HEK293 (cell line): ENCODE results near the gene TAS2R40.

Experiments used
- CTCF ChIA-PET: fragments of 350-600 bp; formaldehyde crosslinking; extraction: SDS; loops from one replicate; lab custom pipeline; 2021; ENCODE audit warnings: antibody characterized with exemption; lab: Yijun Ruan, JAX
- POLR2A ChIA-PET: fragments of 300-600 bp; formaldehyde crosslinking; extraction: SDS; loops from one replicate; lab custom pipeline; 2020; ENCODE audit warnings: antibody characterized with exemption, inconsistent platforms; lab: Yijun Ruan, JAX
- H3K27ac ChIP-seq: fragments of 200-500 bp; sonication (Bioruptor generic); 2 replicates; pipeline ENCODE4 v1.5.1; 2014; ENCODE audit warnings: low read depth, low read length, control low read depth, inconsistent platforms; ENCODE audit errors: extremely low read depth
- H3K36me3 ChIP-seq, 2 experiments: fragments of 200-500 bp in 1 of 2; sonication (Bioruptor generic) in 1 of 2; 1 replicate in 1 of 2; 2 replicates in 1 of 2; pipeline ENCODE4 v1.5.1; 2014 to 2017; ENCODE audit warnings: inconsistent platforms in 2 of 2, low read length in 2 of 2; ENCODE audit not compliant: control insufficient read depth in 2 of 2, insufficient read depth in 1 of 2
- H3K4me1 ChIP-seq: fragments of 200-500 bp; sonication (Bioruptor generic); 2 replicates; pipeline ENCODE4 v1.5.1; 2014; ENCODE audit warnings: mild to moderate bottlenecking, low read length, inconsistent platforms; ENCODE audit not compliant: control insufficient read depth, insufficient read depth
- H3K4me3 ChIP-seq: 2 replicates; pipeline ENCODE4 v1.5.1; 2011; ENCODE audit warnings: low read depth, mild to moderate bottlenecking, control low read depth, low read length, moderate library complexity
- H3K9me3 ChIP-seq: fragments of 200-500 bp; sonication (Bioruptor generic); 2 replicates; pipeline ENCODE4 v1.5.1; 2014; ENCODE audit warnings: low read depth, low read length, inconsistent platforms; ENCODE audit not compliant: control insufficient read depth, insufficient read depth
- GFI1B ChIP-seq: fragments of 450-650 bp; formaldehyde crosslinking; IDR thresholded peaks from 2 replicates; pipeline ENCODE4 v1.5.1; 2016; ENCODE audit warnings: missing biosample characterization, missing genetic modification characterization
- IKZF3 ChIP-seq: fragments of 450-650 bp; IDR thresholded peaks from 2 replicates; pipeline ENCODE4 v1.5.0; 2018; ENCODE audit warnings: missing biosample characterization, mild to moderate bottlenecking, missing genetic modification characterization, moderate library complexity
- KLF9 ChIP-seq: fragments of 450-650 bp; formaldehyde crosslinking; IDR thresholded peaks from 2 replicates; pipeline ENCODE4 v1.5.1; 2016; ENCODE audit warnings: missing biosample characterization, missing genetic modification characterization, low read depth
- MEIS1 ChIP-seq: sonication (generic); formaldehyde crosslinking; IDR thresholded peaks from 2 replicates; pipeline ENCODE4 v1.8.1; 2022; ENCODE audit warnings: missing genetic modification reagents, mild to moderate bottlenecking, borderline replicate concordance
- OVOL3 ChIP-seq: fragments of 450-650 bp; formaldehyde crosslinking; IDR thresholded peaks from 2 replicates; pipeline ENCODE4 v1.5.1; 2016; ENCODE audit warnings: missing biosample characterization, missing genetic modification characterization
- SP2 ChIP-seq: fragments of 450-650 bp; formaldehyde crosslinking; IDR thresholded peaks from 2 replicates; pipeline ENCODE4 v1.5.1; 2016; ENCODE audit warnings: missing biosample characterization, missing genetic modification characterization
- ZFP41 ChIP-seq: fragments of 450-650 bp; formaldehyde crosslinking; IDR thresholded peaks from 2 replicates; pipeline ENCODE4 v1.5.1; 2016; ENCODE audit warnings: missing biosample characterization, missing genetic modification characterization, borderline replicate concordance
- ZNF114 ChIP-seq: fragments of 450-650 bp; formaldehyde crosslinking; IDR thresholded peaks from 2 replicates; pipeline ENCODE4 v1.5.0; 2017; ENCODE audit warnings: missing biosample characterization, missing genetic modification characterization
- ZNF133 ChIP-seq: fragments of 450-650 bp; formaldehyde crosslinking; IDR thresholded peaks from 2 replicates; pipeline ENCODE4 v1.5.1; 2016; ENCODE audit warnings: missing biosample characterization, missing genetic modification characterization
- ZNF16 ChIP-seq: fragments of 450-650 bp; formaldehyde crosslinking; IDR thresholded peaks from 2 replicates; pipeline ENCODE4 v1.5.1; 2016; ENCODE audit warnings: low read depth, missing biosample characterization, missing genetic modification characterization
- ZNF214 ChIP-seq: fragments of 450-650 bp; formaldehyde crosslinking; IDR thresholded peaks from 2 replicates; pipeline ENCODE4 v1.5.1; 2017; ENCODE audit warnings: missing biosample characterization, mild to moderate bottlenecking, missing genetic modification characterization, borderline replicate concordance
- ZNF248 ChIP-seq: fragments of 450-650 bp; formaldehyde crosslinking; IDR thresholded peaks from 2 replicates; pipeline ENCODE4 v1.5.1; 2017; ENCODE audit warnings: missing biosample characterization, missing genetic modification characterization
- ZNF324 ChIP-seq: fragments of 450-650 bp; formaldehyde crosslinking; IDR thresholded peaks from 2 replicates; pipeline ENCODE4 v1.5.1; 2016; ENCODE audit warnings: missing biosample characterization, missing genetic modification characterization
- ZNF335 ChIP-seq: fragments of 450-650 bp; formaldehyde crosslinking; conservative IDR thresholded peaks from 2 replicates; pipeline ENCODE4 v1.5.1; 2016; ENCODE audit warnings: missing biosample characterization, missing genetic modification characterization
- ZNF354C ChIP-seq: fragments of 450-650 bp; formaldehyde crosslinking; IDR thresholded peaks from 2 replicates; pipeline ENCODE4 v1.5.1; 2016; ENCODE audit warnings: missing biosample characterization, missing genetic modification characterization, low read depth, borderline replicate concordance
- ZNF37A ChIP-seq: fragments of 450-650 bp; IDR thresholded peaks from 2 replicates; pipeline ENCODE4 v1.5.1; 2018; ENCODE audit warnings: missing biosample characterization, missing genetic modification characterization
- ZNF48 ChIP-seq: fragments of 450-650 bp; formaldehyde crosslinking; IDR thresholded peaks from 2 replicates; pipeline ENCODE4 v1.5.1; 2016; ENCODE audit warnings: missing biosample characterization, missing genetic modification characterization
- ZNF571 ChIP-seq: fragments of 450-650 bp; formaldehyde crosslinking; IDR thresholded peaks from 2 replicates; pipeline ENCODE4 v1.5.0; 2017; ENCODE audit warnings: missing biosample characterization, missing genetic modification characterization
- ZNF664 ChIP-seq: fragments of 450-650 bp; formaldehyde crosslinking; IDR thresholded peaks from 2 replicates; pipeline ENCODE4 v1.5.1; 2016; ENCODE audit warnings: missing biosample characterization, missing genetic modification characterization
- ZNF830 ChIP-seq: fragments of 450-650 bp; IDR thresholded peaks from 2 replicates; pipeline ENCODE4 v1.5.0; 2018; ENCODE audit warnings: missing biosample characterization, missing genetic modification characterization, low read depth, mild to moderate bottlenecking, moderate library complexity
- ZNF843 ChIP-seq: fragments of 450-650 bp; formaldehyde crosslinking; IDR thresholded peaks from 2 replicates; pipeline ENCODE4 v1.5.1; 2016; ENCODE audit warnings: missing biosample characterization, missing genetic modification characterization
- TF ChIP-seq, protein P1 (sequence below): fragments of 450-650 bp; formaldehyde crosslinking; IDR thresholded peaks from 2 replicates; pipeline ENCODE4 v1.5.1; 2016; ENCODE audit warnings: missing biosample characterization, missing genetic modification characterization
- TF ChIP-seq, protein P2 (sequence below): IDR thresholded peaks from 2 replicates; pipeline ENCODE4 v1.6.1; 2011; ENCODE audit warnings: mild to moderate bottlenecking, low read depth, low read length, borderline replicate concordance

The TAS2R40 gene

DNA sequence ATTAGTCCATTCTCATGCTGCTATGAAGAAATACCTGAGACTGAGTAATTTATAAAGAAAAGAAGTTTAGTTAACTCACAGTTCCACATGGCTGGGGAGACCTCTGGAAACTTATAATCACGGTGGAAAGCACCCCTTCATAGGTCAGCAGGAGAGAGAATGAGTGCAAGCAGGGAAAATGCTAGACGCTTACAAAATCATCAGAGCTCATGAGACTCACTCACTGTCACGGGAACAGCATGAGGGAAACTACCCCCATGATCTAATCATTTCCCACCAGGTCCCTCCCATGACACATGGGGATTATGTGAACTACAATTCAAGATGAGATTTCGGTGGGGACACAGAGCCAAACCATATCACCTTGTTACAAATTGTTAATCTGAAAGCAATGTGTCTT is 22.8 kb upstream of the TAS2R40 start:
- H3K27ac ChIP-seq, result no peak overlapping the region
- ChIA-PET POLR2A (no interaction called here), CTCF (no interaction called here)
- no peaks in the 10 kb centered on the region for H3K4me1 ChIP-seq
- no peaks in the 10 kb centered on the region for H3K36me3 ChIP-seq
- no peaks in the 10 kb centered on the region for H3K9me3 ChIP-seq
- no peak for TF ChIP-seq ZNF16
- TF ChIP-seq ZNF843 (tag by site-specific recombination), result no peak
- H3K4me3 ChIP-seq, result no peak overlapping the region

DNA sequence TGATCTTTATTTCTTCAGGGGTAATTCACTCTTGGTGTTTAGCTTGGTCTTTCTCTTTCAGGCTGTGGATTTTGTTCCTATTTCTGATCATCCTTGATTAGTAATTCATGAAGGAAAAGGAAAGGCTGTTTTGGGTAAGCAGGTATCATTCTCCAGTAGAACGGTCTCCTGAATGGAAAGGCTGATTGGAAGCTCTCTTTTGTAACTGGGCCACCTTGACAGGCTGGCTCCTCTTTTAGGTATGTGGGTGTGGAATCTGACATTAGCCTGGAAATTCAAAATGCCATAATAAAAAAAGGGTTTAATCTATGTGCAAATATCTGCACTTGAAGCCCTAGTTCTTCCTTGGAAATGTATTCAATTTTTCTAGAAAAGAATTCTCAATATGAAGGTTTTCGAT is 19.7 kb upstream of the TAS2R40 start:
- Histone ChIP-seq H3K9me3 (no peaks in the 10 kb centered on the region), H3K4me1 (no peaks in the 10 kb centered on the region), H3K4me3 (no peak overlapping the region)
- CTCF ChIA-PET, result interaction anchor here (0.5 to 2.3 kb wide), 3 partner anchors 13 to 845 kb away, joined by 4 to 22 read pairs (median 5); no protein-coding TSS in a partner anchor
- TF ChIP-seq ZNF248 (tag by site-specific recombination) (no peak), ZNF133 (tag by site-specific recombination) (no peak), ZNF114 (tag by site-specific recombination) (no peak), ZNF571 (tag by site-specific recombination) (no peak), ZNF37A (tag by site-specific recombination) (no peak), IKZF3 (tag by site-specific recombination) (no peak), ZNF324 (tag by site-specific recombination) (no peak), ZNF48 (tag by site-specific recombination) (no peak)
- TF ChIP-seq, protein P1, sequence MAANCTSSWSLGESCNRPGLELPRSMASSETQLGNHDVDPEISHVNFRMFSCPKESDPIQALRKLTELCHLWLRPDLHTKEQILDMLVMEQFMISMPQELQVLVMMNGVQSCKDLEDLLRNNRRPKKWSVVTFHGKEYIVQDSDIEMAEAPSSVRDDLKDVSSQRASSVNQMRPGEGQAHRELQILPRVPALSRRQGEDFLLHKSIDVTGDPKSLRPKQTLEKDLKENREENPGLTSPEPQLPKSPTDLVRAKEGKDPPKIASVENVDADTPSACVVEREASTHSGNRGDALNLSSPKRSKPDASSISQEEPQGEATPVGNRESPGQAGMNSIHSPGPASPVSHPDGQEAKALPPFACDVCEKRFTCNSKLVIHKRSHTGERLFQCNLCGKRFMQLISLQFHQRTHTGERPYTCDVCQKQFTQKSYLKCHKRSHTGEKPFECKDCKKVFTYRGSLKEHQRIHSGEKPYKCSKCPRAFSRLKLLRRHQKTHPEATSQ (tag by site-specific recombination), result no peak
- TF ChIP-seq, all 188 proteins: peak for 0
- POLR2A ChIA-PET, result no interaction called here
- H3K36me3 ChIP-seq, result no peaks in the 10 kb centered on the region
- no peak overlapping the region for H3K27ac ChIP-seq

DNA sequence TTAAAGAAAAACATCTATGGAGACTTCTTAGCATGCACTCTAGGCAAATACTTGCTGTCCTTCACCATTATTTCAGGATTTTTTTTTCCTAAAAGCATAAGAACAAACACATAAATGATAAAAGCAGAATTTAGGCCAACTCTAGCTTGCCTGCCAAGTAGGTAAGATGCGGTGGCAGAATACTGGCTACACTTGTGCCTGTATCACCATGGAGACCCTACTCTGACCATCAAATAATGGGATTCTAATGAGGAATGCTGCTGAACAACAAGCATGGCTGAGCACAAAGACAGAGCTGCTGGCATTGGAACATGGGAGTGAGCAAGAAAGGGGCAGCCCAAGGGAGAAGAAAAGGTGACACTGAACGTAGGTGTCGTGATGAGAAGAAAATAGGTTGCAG is 18.5 kb upstream of the TAS2R40 start:
- CTCF ChIA-PET, result interaction anchor here (0.6 to 2.3 kb wide), 6 partner anchors 12 to 389 kb away, joined by 3 to 22 read pairs (median 4); no protein-coding TSS in a partner anchor
- Histone ChIP-seq H3K4me3 (no peak overlapping the region), H3K9me3 (no peaks in the 10 kb centered on the region), H3K4me1 (no peaks in the 10 kb centered on the region), H3K27ac (no peak overlapping the region), H3K36me3 (no peaks in the 10 kb centered on the region)
- POLR2A ChIA-PET, result no interaction called here
- TF ChIP-seq ZNF843 (tag by site-specific recombination), result no peak

DNA sequence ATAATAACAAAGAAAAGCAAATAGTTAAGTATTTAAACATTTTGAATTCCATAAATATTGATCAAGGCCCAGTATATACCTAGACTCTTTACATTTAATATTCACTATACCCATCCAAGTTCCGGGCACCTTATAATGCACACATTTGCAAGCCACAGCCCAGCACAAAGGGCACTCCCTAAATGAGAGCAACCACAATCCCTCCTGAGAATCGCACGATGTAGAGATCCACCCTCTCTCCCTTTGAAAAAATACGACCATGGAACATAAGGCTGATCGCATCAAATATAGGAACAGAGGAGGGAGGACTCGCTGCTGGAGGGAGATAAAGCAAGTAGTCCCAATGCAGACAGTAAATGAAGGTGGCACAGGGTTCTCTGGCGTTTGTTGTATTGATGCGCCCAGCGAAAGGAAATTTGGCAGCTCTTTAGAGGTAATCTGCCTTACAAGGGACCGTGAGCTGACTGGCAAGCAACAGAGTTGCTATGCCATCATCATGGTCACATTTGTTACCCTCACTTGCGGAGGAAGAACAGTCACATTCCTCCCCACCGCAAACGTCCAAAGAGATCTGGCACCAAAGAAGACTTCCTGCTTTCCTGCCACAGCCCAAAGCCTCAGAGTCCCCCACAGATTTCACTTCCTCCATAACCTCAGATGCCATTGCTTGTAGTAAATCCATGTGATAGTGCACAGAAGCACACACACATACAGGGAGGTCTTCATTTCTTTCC is 16.1 kb upstream of the TAS2R40 start:
- no peak overlapping the region for H3K4me3 ChIP-seq
- no peaks in the 10 kb centered on the region for H3K36me3 ChIP-seq
- no peak overlapping the region for H3K27ac ChIP-seq
- H3K4me1 ChIP-seq, result no peaks in the 10 kb centered on the region
- no peak for TF ChIP-seq KLF9
- POLR2A ChIA-PET, result no interaction called here
- H3K9me3 ChIP-seq, result no peaks in the 10 kb centered on the region
- CTCF ChIA-PET, result interaction anchor here (0.6 to 1.3 kb wide), 3 partner anchors 10 to 738 kb away, joined by 3 read pairs; no protein-coding TSS in a partner anchor

DNA sequence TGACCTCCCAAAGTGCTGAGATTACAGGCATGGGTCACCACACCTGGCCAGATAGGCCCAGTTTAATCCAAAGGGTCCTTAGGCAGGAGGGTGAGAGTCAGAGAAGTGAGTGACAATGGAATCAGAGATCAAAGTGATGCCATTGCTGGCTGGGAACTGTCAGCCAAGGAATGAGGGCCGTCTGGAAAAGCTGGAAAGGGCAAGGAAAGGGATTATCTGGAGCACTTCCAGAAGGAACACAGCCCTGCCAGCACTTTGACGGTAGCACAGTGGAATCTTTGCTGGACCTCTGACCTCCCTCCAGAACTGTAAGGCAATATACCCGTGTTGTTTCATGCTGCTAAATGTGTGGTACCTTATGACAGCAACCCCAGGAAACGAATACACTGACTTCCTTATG is 11.3 kb upstream of the TAS2R40 start:
- Histone ChIP-seq H3K36me3 (no peaks in the 10 kb centered on the region), H3K4me1 (no peaks in the 10 kb centered on the region), H3K4me3 (no peak overlapping the region), H3K27ac (no peak overlapping the region), H3K9me3 (no peaks in the 10 kb centered on the region)
- ChIA-PET POLR2A (no interaction called here), CTCF (interaction anchor here (0.5 to 0.7 kb wide), 2 partner anchors 399 to 1465 kb away, joined by 3 read pairs; no protein-coding TSS in a partner anchor)
- TF ChIP-seq ZNF354C (tag by site-specific recombination) (no peak), ZNF830 (tag by site-specific recombination) (no peak), GFI1B (tag by site-specific recombination) (no peak), ZNF214 (tag by site-specific recombination) (no peak), SP2 (tag by site-specific recombination) (no peak), ZNF335 (no peak), ZFP41 (tag by site-specific recombination) (no peak), MEIS1 (CRISPR knock-in tag) (no peak), ZNF114 (tag by site-specific recombination) (no peak), ZNF664 (no peak), OVOL3 (no peak)
- TF ChIP-seq, protein P2, sequence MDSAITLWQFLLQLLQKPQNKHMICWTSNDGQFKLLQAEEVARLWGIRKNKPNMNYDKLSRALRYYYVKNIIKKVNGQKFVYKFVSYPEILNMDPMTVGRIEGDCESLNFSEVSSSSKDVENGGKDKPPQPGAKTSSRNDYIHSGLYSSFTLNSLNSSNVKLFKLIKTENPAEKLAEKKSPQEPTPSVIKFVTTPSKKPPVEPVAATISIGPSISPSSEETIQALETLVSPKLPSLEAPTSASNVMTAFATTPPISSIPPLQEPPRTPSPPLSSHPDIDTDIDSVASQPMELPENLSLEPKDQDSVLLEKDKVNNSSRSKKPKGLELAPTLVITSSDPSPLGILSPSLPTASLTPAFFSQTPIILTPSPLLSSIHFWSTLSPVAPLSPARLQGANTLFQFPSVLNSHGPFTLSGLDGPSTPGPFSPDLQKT, result no peak
